HG03571 (cell line): ENCODE measurements around the gene DRD5.
"Not testable (repeated sequence)": the region's sequence is repeated elsewhere in the genome, so short reads cannot be mapped to it uniquely, and the experiment has no call there.

Experiments
- ATAC-seq: cut with Tn5 transposase; IDR thresholded peaks from one replicate; pipeline ENCODE4 v1.9.1; 2021; ENCODE audit not compliant: unreplicated experiment

Gene DRD5

DNA sequence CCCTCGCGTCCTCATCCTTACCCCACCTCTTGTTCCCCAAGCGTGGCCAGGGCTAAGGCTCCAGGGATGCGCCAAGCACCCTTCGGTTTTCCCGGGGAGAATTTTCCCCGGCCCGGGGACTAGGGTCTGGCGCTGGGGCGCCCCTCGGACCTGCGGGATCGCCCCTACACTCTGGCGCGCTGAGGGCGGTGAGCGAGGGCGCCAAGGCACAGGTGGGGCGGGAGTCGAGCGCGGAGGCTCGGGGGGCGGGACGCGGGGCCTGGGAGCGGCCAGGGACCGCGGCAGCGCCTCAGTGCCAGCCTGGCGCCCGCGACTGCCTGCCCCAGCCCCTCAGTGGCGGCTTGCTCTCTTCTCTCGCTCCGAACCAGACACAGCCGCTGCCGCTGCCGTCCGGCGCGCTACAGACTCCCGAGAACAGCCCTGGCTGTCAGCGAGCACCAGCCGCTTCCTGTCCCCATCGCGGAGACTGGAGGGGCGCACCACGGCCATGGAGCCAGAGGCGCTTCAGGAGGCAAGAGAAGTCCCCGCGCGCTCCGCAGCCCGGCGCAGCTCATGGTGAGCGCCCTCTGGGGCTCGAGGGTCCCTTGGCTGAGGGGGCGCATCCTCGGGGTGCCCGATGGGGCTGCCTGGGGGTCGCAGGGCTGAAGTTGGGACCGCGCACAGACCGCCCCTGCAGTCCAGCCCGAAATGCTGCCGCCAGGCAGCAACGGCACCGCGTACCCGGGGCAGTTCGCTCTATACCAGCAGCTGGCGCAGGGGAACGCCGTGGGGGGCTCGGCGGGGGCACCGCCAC is at the start of gene DRD5:
DRD5 (plus strand) TSS at position 292 of the 793 bp plus-strand sequence; CDS start at position 688, 396 bp downstream.
- no peak for ATAC-seq

- not testable (repeated sequence) for ATAC-seq
These were observed 49.2 kb upstream of the DRD5 start for GRCh38 chr4:9732256-9732655.

GRCh38 chr4:9735515-9735914 is 45.9 kb upstream of the DRD5 start:
- no peak for ATAC-seq

DNA sequence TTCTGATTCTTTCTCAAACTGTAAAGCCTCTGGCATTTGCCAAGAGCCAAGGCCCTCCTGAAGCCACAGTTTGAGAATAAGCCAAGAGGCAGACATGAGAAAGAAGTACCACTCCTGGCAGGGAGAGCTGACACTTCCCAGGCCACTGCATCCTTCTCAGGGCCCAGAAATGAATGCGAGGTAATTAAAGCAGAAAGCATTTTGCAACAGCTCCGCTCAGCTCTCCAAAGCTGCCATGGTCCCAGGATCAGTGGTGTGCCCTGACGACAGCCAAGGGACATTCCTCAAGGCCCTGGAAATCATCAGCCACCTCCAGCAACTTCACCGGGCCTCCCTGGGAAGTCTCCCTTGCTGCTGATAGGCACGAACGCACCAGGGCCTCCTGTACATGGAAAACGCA is 44.2 kb upstream of the DRD5 start:
- not testable (repeated sequence) for ATAC-seq

- not testable (repeated sequence) for ATAC-seq
These were observed 37.6 kb upstream of the DRD5 start for GRCh38 chr4:9743789-9744188.

GRCh38 chr4:9745782-9746181 is 35.7 kb upstream of the DRD5 start:
- ATAC-seq = no peak

GRCh38 chr4:9758641-9759317 is 22.7 kb upstream of the DRD5 start:
- no peak for ATAC-seq

GRCh38 chr4:9762823-9763475 is 18.5 kb upstream of the DRD5 start:
- ATAC-seq = no peak

DNA sequence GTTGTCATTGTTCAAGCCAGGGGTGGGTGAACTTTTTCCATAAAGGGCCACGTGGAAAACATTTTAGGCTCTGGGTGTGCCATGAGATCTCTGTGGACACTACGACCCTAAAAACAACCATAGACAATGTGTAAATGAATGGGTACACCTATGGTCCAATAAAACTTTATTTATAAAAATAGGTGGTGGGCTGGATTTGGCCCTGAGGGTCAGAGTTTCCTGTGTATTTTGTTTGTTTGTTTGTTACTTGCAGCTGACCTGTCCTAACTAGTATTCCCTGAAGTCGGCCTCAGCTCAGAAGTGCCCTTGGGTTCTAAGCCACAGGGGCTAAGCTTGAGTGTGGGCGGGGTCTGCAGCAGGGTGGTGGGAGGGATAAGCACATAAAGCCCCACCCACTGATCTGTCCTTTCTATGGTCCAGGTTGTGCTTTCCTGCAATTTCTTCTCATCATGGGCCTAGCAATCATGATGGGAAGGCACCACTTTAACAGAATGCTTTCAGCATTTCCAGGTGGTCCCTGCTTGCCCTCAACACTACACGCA is 17.2 kb upstream of the DRD5 start:
- no peak for ATAC-seq

- ATAC-seq = no peak
These were observed 16.3 kb upstream of the DRD5 start for GRCh38 chr4:9765091-9765490.

DNA sequence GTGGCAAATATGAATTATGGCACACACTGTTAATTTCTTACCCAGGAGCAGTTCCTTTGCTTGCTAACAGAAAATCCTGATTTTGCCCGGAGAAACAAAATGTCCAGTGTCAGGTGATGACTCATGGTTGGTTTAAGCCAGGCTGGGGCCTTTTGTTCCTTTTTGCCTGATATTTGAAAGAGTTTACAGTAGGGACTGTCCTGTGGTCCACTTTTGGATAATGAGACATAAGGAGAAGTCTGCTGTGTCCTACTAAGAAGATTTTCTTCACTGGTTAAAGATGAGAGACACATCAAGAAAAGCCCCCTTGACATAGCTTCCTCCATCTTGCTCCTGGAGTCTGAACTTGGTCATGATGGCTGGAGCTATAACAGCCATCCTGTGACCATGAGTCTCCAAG is 12.1 kb upstream of the DRD5 start:
- ATAC-seq = no peak

DNA sequence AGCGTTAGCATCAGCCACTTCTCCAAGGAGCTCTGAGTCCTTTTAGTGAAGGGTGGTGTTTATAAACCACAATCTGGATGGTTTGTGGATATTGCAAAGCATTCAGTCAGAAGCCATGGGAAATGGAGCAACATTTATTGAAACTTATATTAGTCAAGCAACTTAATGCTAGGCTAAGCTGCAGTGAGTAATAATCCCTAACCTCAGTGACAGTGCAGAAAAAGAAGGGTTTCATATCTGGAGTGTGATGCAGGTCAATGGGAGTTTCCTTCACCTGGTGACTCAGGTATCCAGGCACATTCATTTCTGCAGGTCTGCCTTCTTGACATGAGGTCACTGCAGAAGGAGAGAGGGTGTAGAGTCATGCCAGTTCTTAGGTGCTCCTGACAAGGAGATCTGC is 10.4 kb upstream of the DRD5 start:
- ATAC-seq = no peak

DNA sequence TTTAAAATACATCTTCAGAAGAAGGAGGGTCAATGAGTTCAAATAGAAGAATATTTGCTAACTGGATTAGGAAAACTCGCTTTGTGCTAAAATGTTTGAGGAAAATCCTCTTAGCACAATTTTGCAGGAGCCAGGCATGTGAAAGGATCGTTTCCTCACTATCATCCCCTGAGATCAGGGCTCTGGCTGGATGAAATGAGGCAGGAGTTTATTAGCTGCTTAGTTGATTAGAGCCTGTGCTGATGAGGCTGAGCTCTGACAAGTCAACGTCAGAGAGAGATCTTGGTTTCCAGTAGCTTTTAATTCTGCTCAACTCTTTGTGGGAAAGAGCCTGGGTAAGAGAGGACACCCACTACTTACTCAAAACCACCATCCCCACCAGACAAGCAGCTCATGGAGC is 8.0 kb upstream of the DRD5 start:
- ATAC-seq = no peak

- no peak for ATAC-seq
These were observed 652 bp downstream of the DRD5 start for GRCh38 chr4:9782136-9782436.

GRCh38 chr4:9785891-9786290 is 4.5 kb downstream of the DRD5 start:
- ATAC-seq = not testable (repeated sequence)

GRCh38 chr4:9792381-9792780 is 10.9 kb downstream of the DRD5 start:
- ATAC-seq = no peak

DNA sequence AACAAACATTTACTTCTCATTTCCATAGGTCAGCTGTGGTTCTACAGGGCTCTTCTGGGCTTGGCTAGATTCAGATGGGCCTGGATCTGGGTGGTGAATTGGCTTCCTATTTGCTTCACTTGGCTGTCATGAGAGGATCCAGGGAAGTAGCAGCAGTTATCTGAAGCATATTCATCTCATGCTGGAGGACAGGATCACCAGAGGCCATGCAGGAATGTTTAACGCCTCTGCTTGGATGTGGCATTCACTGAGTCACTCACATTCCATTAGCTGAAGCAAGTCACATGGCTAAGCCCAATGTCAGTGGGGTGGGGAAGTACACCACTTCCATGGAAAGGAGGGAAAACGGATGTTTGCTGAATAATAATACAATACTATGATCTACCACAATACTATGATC is 15.2 kb downstream of the DRD5 start:
- ATAC-seq = not testable (repeated sequence)

GRCh38 chr4:9800848-9801247 is 19.4 kb downstream of the DRD5 start:
- no peak for ATAC-seq

- no peak for ATAC-seq
These were observed 23.5 kb downstream of the DRD5 start for GRCh38 chr4:9804918-9805317.

DNA sequence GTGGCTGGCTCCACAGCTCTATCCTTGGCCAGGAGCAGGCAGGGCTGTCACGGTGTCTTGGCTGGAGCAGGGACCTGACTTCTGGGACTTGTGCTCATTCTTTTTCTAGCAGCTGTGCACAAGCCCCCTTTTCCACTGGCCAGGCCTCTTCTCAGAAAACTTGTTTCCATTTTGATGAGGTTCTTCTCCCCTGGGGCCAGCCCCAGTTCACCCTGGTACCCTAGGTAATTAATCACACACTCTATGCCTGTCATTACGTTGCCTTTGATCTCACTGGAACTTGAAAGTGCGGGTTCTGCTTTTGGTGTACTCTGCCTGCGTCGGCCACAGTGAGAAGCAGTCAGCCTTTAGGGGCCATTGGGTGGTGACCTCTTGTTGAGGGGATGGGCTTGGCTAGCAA is 26.6 kb downstream of the DRD5 start:
- ATAC-seq = no peak

GRCh38 chr4:9811806-9812205 is 30.4 kb downstream of the DRD5 start:
- no peak for ATAC-seq
